Ascending aorta (tissue), 2 donors: ENCODE results near the gene NABP2. TPM values are rescaled to one million over a fixed set of nuclear protein-coding genes. Genes with fewer than 3 reads are reported as not detected.

Source experiments
- DNase-seq, 2 donors: peaks; one replicate each; pipeline ENCODE4 v3.0.0-alpha.2; 2019; ENCODE audit warnings: low spot score in 2 of 2
- H3K27ac ChIP-seq, 2 donors: fragments of 200-600 bp; sonication (generic); one replicate each; pipeline ENCODE4 v1.5.1; 2016 to 2017; ENCODE audit warnings: mild to moderate bottlenecking in 1 of 2
- H3K27me3 ChIP-seq: fragments of 200-600 bp; sonication (generic); one replicate; pipeline ENCODE4 v1.5.1; 2017
- H3K36me3 ChIP-seq, 2 donors: fragments of 200-600 bp; sonication (generic); one replicate each; pipeline ENCODE4 v1.5.1; 2016
- H3K4me1 ChIP-seq, 2 donors: fragments of 200-600 bp; sonication (generic); one replicate each; pipeline ENCODE4 v1.5.1; 2016 to 2017; ENCODE audit warnings: mild to moderate bottlenecking in 1 of 2
- H3K4me3 ChIP-seq, 2 donors: fragments of 200-600 bp; sonication (generic); one replicate each; pipeline ENCODE4 v1.5.1; 2016 to 2017; ENCODE audit warnings: mild to moderate bottlenecking in 1 of 2
- H3K9me3 ChIP-seq, 2 donors: fragments of 200-600 bp; sonication (generic); one replicate each; pipeline ENCODE4 v1.5.1; 2016
- CTCF ChIP-seq, 3 experiments: fragments of 200-600 bp in 2 of 3; fragments of 450-650 bp in 1 of 3; sonication (generic) in 2 of 3; IDR thresholded peaks; one replicate each; pipeline ENCODE4 v1.5.1; 2016 to 2019; ENCODE audit warnings: antibody characterized with exemption in 3 of 3, mild to moderate bottlenecking in 1 of 3, moderate library complexity in 1 of 3
- intact Hi-C: fragments of 100-400 bp; cut with DNase I; formaldehyde crosslinking; loops from one replicate; pipeline ENCODE4 v1.15.1; 2023
- total RNA-seq: library from RNA; depleted of rRNA; stranded (reverse); fragments of >200 nt; gene quantifications from one replicate; pipeline ENCODE4 v1.1.0, GENCODE V29; 2016

The NABP2 gene
- total RNA-seq, 1 donor from 2014 or later = 2.8 TPM

- Histone ChIP-seq H3K4me1 (peaks cover 0 to 2% of the 10 kb centered on the region in 2 donors), H3K27me3 (no peaks in the 10 kb centered on the region), H3K36me3 (peaks cover 49 to 61% of the 10 kb centered on the region in 2 donors), H3K27ac (peak overlapping the region; percentile 1 to 38), H3K9me3 (no peaks in the 10 kb centered on the region), H3K4me3 (no peak overlapping the region)
- TF ChIP-seq CTCF (IDR thresholded peaks at IDR 0.05) = no peak
- DNase-seq = no peak
- intact Hi-C loops = no loop called here
Measured at GRCh38 chr12:56205445-56205844, 18.7 kb upstream of the NABP2 start.

DNA sequence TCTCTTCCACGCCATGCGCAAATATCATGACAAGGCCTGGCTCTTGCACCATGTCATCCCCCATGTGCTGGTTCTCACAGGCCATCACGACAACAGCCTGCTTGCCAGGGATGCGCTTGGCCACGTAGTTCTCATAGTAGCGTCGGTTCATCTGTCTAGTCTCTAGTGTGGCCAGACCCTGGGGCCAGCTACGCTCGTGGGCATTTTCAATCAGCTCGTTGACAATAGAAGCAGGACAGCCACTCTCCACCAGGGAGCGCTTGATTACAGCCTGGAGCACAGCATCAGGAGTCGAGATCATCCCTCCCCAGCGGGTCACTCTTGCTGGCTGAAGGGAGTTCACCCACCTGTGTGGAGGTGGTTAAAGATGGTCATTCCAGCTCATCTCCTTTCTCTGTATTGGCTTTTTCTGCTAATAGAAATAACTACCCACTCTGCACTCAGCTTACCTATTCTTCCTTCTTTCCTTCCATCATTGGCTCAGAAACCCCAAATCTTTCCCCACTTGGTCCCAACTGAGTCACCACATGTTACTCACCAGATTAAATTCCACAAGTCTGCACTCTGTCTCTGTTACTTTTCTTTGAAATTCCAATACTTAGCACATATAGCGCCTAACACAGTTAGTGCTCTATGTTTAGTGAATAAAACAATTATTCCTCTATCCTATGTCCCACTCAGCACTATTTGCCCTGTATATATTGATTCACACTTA is 17.5 kb upstream of the NABP2 start:
- TF ChIP-seq CTCF (IDR thresholded peaks at IDR 0.05) = peak; percentile 45 to 57 (median 52)
- peaks cover 60 to 73% of the 10 kb centered on the region in 2 donors for H3K36me3 ChIP-seq
- intact Hi-C loops = loop anchor here (2.0 kb wide), 1 partner anchor 14 kb away; the partner anchor contains the start of gene RNF41
- no peaks in the 10 kb centered on the region for H3K27me3 ChIP-seq
- peak overlapping the region; percentile 4 to 38 for H3K27ac ChIP-seq
- no peak overlapping the region for H3K4me3 ChIP-seq
- no peaks in the 10 kb centered on the region for H3K9me3 ChIP-seq
- peaks cover 0 to 2% of the 10 kb centered on the region in 2 donors for H3K4me1 ChIP-seq
- peak in 1 of 2 donors; percentile 76 for DNase-seq

DNA sequence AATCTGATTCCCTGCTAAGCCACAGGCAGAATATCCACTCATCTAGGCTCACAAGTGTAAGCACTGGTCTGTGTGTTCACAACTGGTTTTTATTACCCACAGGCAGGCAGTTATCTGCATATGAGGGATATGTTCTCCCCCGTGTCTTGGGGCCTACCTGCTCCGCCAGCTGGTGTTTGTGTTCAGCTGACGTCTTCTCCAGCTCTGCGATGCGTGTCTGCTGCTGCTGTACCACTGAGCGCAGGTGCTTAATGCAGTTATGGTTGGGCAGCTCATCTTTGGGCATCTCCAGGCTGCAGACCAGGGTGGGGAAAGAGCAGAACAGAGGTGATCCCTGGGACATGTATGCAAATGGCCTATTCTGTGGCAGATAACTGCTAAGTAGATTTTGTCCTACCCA is 16.1 kb upstream of the NABP2 start:
- no peak for DNase-seq
- H3K27me3 ChIP-seq = no peaks in the 10 kb centered on the region
- no peaks in the 10 kb centered on the region for H3K4me1 ChIP-seq
- H3K4me3 ChIP-seq = no peak overlapping the region
- no peak overlapping the region for H3K27ac ChIP-seq
- H3K9me3 ChIP-seq = no peaks in the 10 kb centered on the region
- intact Hi-C loops = no loop called here
- peaks cover 74 to 87% of the 10 kb centered on the region in 2 donors for H3K36me3 ChIP-seq
- TF ChIP-seq CTCF (IDR thresholded peaks at IDR 0.05) = no peak

DNA sequence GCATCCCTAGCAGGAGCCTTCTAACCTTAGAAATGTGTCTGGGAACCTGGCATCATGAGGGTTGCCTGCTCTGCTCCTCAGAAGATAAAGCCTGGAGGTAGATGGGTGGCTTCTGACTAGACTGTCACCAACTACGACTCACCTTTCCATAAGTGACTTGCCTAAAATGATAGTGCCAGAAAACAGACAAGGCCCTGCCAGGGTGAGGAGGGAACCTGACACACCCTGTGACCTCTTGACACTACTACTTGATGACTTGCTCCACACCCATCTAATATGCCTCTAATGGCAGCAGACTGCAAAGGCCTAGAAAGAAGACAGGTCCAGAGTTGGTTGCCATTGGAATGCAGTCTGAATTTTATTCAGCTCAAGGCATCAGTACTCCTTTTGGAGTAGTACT is 11.8 kb upstream of the NABP2 start:
- Histone ChIP-seq H3K36me3 (peaks cover 91 to 93% of the 10 kb centered on the region in 2 donors), H3K9me3 (no peaks in the 10 kb centered on the region), H3K4me1 (no peaks in the 10 kb centered on the region), H3K27me3 (no peaks in the 10 kb centered on the region), H3K27ac (no peak overlapping the region), H3K4me3 (no peak overlapping the region)
- TF ChIP-seq CTCF (IDR thresholded peaks at IDR 0.05) = no peak
- intact Hi-C loops = no loop called here
- DNase-seq = no peak

- Histone ChIP-seq H3K9me3 (no peaks in the 10 kb centered on the region), H3K36me3 (peaks cover 76 to 79% of the 10 kb centered on the region in 2 donors), H3K27me3 (no peaks in the 10 kb centered on the region), H3K27ac (no peak overlapping the region), H3K4me3 (no peak overlapping the region), H3K4me1 (peaks cover 0 to 4% of the 10 kb centered on the region in 2 donors)
- intact Hi-C loops = no loop called here
- DNase-seq = no peak
- TF ChIP-seq CTCF (IDR thresholded peaks at IDR 0.05) = no peak
Measured at GRCh38 chr12:56213878-56214277, 10.3 kb upstream of the NABP2 start.
